Fibroblast of villous mesenchyme (primary cell): Measurements from ENCODE around the gene COL17A1. TPM values are rescaled to one million over a fixed set of nuclear protein-coding genes. Genes with fewer than 3 reads are reported as not detected.

Experiments
- DNase-seq: peaks from one replicate; pipeline ENCODE4 v3.0.0-alpha.2; 2010; ENCODE audit warnings: low read depth
- H3K4me3 ChIP-seq: 2 replicates; pipeline ENCODE4 v1.5.1; 2011; ENCODE audit warnings: low read depth, mild to moderate bottlenecking, low read length
- CTCF ChIP-seq: IDR thresholded peaks from 2 replicates; pipeline ENCODE4 v1.5.1; 2012; ENCODE audit warnings: low read depth, mild to moderate bottlenecking, low read length; ENCODE audit not compliant: insufficient read depth
- total RNA-seq: library from RNA; depleted of rRNA; stranded (reverse); fragments of >200 nt; gene quantifications from 2 replicates; pipeline ENCODE4 v1.2.3, GENCODE V29; 2012

COL17A1 gene
- total RNA-seq, 1 donor = not detected

DNA sequence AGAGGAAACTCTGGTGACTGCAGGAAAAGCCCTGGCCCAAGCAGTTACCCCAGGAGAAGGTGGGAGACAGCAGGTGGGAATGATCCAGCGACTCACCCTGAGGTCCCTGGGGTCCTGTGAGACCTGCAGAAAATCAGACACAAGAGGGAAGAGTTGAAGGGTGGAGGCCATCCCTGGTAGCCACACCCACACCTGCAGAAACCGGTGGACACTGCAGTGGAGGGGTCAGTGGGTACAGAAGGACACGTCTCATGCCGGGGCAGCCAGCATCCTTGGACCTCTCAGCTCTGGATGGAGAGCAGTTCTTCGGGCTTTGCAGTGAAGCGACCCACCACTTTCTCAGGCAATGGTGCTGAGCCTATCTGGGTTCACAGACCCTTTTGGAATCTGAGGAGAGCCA, 39.0 kb downstream of the COL17A1 start:
- no peak overlapping the region for H3K4me3 ChIP-seq
- no peak for DNase-seq
- TF ChIP-seq CTCF = no peak

DNA sequence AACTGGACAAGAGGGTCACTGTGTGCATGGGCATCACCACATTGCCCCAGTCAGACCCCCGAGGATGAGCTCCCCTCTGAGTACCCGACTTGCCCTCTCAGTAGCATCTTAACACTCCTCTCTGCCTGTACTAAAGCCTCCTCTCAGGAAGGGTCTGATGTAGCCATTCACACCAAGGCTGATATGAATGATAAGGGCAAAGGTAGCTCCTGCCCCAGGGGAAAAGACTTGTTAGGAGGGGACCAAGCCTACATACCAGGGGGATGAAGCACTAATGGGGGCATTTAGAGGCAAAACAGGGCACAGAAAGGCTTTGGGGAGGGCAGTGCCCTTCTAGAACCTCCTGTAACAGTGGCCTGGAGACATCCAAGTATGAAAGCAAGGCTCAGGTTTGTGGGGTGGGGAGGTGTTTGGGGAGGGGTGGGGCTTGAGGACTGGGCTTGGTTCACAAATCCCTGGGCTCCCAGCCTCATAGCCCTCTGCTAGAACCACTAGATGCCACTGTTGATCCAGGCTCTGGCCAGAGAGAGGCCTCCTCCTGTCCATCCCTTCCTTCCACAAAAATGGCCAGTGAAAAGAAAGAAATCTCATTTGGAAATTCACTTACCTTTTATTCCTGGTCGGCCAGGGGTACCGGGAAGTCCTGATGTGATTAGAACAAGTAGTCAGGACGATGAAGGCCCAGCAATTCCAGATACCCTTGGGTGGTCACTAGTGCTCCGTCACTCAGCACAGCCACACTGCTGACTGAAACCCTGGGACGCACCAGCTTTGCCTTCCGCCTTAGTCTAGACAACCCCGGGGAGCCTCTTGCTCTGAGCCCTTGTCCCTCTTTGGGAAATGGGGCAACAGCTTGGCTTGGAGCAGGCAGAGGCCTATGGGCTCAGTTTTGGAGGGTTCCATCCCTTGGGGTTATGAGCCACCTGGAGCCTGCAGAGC, 40.3 kb downstream of the COL17A1 start:
- no peak overlapping the region for H3K4me3 ChIP-seq
- DNase-seq = peak; percentile 75
- peak; percentile 82 for TF ChIP-seq CTCF

- no peak for TF ChIP-seq CTCF
Measured at GRCh38 chr10:104043854-104044253, 41.8 kb downstream of the COL17A1 start.

DNA sequence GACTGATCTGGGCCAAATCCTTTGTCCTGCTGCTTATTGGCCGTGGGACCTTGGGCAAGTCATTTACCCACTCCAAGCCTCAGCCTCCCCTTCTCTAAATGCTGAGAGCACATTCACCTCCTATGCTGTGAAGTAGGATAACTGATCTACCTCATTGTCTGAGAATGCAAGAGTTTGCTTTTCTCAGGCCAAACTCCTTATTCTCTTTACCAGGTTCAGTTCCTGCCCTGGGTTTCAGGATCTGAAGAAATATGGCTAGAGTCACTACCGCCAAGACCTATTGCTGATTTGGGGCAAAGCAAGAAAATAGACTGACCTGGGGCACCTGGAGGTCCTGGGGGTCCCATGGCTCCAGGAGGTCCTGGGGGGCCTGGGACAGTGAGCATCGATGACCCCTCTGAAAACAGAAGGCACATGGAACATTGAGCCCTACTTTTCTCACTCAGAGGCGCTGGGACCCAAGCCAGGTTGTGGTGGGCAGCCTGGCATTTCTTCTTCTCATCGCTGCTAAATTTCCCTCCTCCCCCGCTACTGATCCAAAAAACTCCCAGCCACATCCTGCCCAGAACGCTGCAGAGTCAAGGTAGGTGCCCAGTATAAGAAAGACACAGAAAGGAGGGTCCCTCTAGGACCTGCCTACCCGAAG, 42.4 kb downstream of the COL17A1 start:
- DNase-seq = no peak
- TF ChIP-seq CTCF = no peak

More at GRCh38 chr10:104043854-104044253, 41.8 kb downstream of the COL17A1 start:
- no peak overlapping the region for H3K4me3 ChIP-seq
- no peak for DNase-seq

DNA sequence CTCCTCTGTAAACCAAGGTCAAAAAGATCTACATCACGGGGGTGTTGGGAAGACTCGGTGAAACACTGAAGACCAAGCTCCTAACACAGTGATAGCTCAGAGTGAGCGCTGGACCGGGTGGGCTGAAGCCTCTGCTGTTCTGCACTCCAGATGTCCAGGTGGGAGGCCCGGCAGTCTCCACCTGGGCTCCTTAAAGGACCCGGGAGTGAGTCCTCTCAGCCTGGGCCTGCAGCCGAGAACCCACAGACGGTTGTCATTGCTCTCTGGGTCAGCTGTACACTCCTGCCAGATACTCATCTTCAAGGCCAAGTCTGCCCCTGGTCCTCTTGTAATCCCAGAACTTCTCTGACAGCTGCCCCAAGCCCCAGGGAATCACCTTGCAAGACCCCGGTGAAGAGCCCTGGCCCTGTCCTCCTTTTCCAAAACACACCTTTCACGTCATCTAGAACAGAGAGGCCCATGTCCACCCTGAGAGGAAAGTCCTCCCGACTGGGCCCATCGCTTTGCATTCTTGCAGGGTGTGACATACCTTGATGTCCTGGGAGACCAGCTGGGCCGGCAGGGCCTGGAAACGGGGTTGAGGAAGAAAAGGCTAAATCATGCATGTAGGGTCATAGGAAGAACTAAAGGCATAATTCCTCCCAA, 43.7 kb downstream of the COL17A1 start:
- DNase-seq = no peak
- no peak overlapping the region for H3K4me3 ChIP-seq
- TF ChIP-seq CTCF = no peak

More for the DNA sequence above, 42.4 kb downstream of the COL17A1 start:
- no peak overlapping the region for H3K4me3 ChIP-seq

GRCh38 chr10:104040862-104041789, 44.6 kb downstream of the COL17A1 start:
- no peak for TF ChIP-seq CTCF
- DNase-seq = no peak
- H3K4me3 ChIP-seq = no peak overlapping the region
